DND-41 (cell line): ENCODE measurements around the gene SLCO4A1.

Source experiments
- CTCF ChIP-seq: IDR thresholded peaks from 2 replicates; pipeline ENCODE4 v1.5.1; 2012; ENCODE audit warnings: borderline replicate concordance, low read length, moderate library complexity, mild to moderate bottlenecking; ENCODE audit not compliant: poor library complexity, severe bottlenecking; ENCODE audit errors: extremely low read depth
- EZH2 ChIP-seq: IDR thresholded peaks from 3 replicates; pipeline ENCODE4 v1.6.1; 2012; ENCODE audit warnings: borderline replicate concordance, low read depth, mild to moderate bottlenecking, moderate library complexity, low read length, inconsistent platforms; ENCODE audit not compliant: severe bottlenecking

GRCh38 chr20:62650551-62651284 lies 8.4 kb downstream of the SLCO4A1 start:
- TF ChIP-seq EZH2 (no peak), CTCF (no peak)
